Osteocyte (in vitro differentiated cells): Measurements from ENCODE around the gene POLR3E. TPM values are rescaled to one million over a fixed set of nuclear protein-coding genes. Genes with fewer than 3 reads are reported as not detected.

ENCODE experiments used
- DNase-seq: peaks from one replicate; pipeline ENCODE4 v3.0.0; 2021; ENCODE audit warnings: mixed read lengths; ENCODE audit not compliant: unreplicated experiment; ENCODE audit errors: extremely low spot score
- H3K27ac Mint-ChIP-seq: one replicate; pipeline ENCODE4 v1.8.0; 2021; ENCODE audit warnings: mild to moderate bottlenecking, mixed read lengths; ENCODE audit not compliant: unreplicated experiment
- H3K27me3 Mint-ChIP-seq: one replicate; pipeline ENCODE4 v1.8.0; 2021; ENCODE audit warnings: mixed read lengths; ENCODE audit not compliant: unreplicated experiment
- H3K36me3 Mint-ChIP-seq: one replicate; pipeline ENCODE4 v1.8.0; 2021; ENCODE audit warnings: mixed read lengths; ENCODE audit not compliant: unreplicated experiment
- H3K4me1 Mint-ChIP-seq: one replicate; pipeline ENCODE4 v1.8.0; 2021; ENCODE audit warnings: mixed read lengths; ENCODE audit not compliant: unreplicated experiment
- H3K4me3 Mint-ChIP-seq: one replicate; pipeline ENCODE4 v1.8.0; 2021; ENCODE audit warnings: mild to moderate bottlenecking, moderate library complexity, mixed read lengths; ENCODE audit not compliant: unreplicated experiment
- H3K9me3 Mint-ChIP-seq: one replicate; pipeline ENCODE4 v1.8.0; 2021; ENCODE audit warnings: mixed read lengths; ENCODE audit not compliant: unreplicated experiment
- CTCF ChIP-seq: fragments of 200-600 bp; sonication (generic); IDR thresholded peaks from 2 replicates; pipeline ENCODE4 v1.5.0; 2021; ENCODE audit warnings: antibody characterized with exemption, mild to moderate bottlenecking, moderate library complexity
- total RNA-seq: library from RNA; stranded (reverse); gene quantifications from 2 replicates; pipeline ENCODE4 v1.2.1, GENCODE V29; 2021

The POLR3E gene
- total RNA-seq, 1 donor from 2014 or later, result 34.4 TPM

DNA sequence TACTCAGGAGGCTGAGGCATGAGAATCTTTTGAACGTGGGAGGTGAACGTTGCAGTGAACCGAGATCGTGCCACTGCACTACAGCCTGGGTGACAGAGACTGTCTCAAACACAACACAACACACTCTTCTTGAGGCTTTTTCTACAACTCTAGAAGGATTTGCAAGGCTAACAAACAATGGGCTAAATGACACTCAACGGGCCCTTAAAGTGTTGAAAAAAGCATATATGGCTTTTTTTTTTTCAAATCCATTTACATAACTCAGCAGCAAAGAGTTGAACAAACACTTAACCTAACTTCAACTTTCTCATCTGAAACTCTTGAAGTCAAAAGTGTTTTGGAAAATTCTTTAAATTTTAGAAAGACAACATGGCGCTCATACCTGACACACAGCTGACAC, 54.9 kb downstream of the POLR3E start:
- H3K4me1 Mint-ChIP-seq, result peaks cover 23% of the 10 kb centered on the region
- H3K27ac Mint-ChIP-seq, result no peak overlapping the region
- H3K4me3 Mint-ChIP-seq, result no peak overlapping the region
- H3K27me3 Mint-ChIP-seq, result no peaks in the 10 kb centered on the region
- H3K9me3 Mint-ChIP-seq, result no peaks in the 10 kb centered on the region
- TF ChIP-seq CTCF, result no peak
- no peak for DNase-seq
- H3K36me3 Mint-ChIP-seq, result peaks cover 28% of the 10 kb centered on the region

DNA sequence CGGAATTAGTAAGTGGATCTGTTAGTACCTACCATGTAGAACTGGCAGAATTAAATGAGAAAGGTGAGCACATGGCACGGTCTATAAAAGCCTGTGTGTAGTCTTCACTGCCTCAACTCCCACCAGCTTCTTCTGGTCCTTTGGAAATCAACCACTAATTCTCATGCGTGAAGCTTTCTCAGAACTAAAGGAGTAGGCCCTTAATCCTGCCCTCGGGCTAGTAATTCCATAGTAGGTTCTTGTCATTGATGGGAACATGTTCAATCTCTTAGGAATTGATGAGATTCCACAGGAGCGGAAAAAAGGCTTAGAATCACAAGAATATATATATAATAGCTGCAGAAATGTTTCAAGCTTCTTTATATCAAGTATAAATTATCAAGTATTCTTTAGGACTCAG, 55.5 kb downstream of the POLR3E start:
- peaks cover 27% of the 10 kb centered on the region for H3K4me1 Mint-ChIP-seq
- H3K27ac Mint-ChIP-seq, result no peak overlapping the region
- peaks cover 24% of the 10 kb centered on the region for H3K36me3 Mint-ChIP-seq
- H3K4me3 Mint-ChIP-seq, result no peak overlapping the region
- H3K9me3 Mint-ChIP-seq, result no peaks in the 10 kb centered on the region
- TF ChIP-seq CTCF, result no peak
- no peaks in the 10 kb centered on the region for H3K27me3 Mint-ChIP-seq
- no peak for DNase-seq

GRCh38 chr16:22353191-22353919, 56.1 kb downstream of the POLR3E start:
- Mint-ChIP-seq H3K27me3 (no peaks in the 10 kb centered on the region), H3K27ac (peak overlapping the region; percentile 59), H3K4me1 (peaks cover 34% of the 10 kb centered on the region), H3K36me3 (peaks cover 24% of the 10 kb centered on the region), H3K4me3 (no peak overlapping the region), H3K9me3 (no peaks in the 10 kb centered on the region)
- DNase-seq, result no peak
- TF ChIP-seq CTCF, result no peak

DNA sequence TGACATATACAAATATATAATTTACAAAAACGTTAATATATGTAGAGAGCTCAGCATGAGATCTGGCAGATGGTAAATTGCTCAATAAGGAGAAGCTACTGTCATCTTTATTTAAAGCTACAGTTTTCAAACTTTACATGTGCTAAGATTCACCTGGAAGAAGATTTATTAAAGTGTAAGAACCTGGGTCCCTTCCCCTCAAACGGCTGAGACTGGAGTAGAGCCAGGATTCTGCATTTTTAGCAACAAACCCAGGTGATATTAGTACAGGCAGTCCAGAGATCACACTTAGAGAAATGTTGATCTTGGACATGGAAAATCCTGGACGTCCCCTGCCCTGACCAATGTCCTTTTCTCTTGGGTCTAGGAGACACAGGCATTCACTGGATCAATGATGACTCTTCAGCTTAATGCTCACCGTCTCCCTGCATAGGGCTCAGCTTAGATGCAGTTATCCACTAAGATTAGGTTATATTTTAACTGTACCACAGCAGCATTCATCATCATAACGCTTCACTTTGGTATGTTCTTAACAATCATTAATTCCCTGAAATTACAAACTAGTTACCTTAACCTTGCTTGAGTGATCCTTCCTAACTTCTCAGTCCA, 56.8 kb downstream of the POLR3E start:
- peak overlapping the region; percentile 59 for H3K27ac Mint-ChIP-seq
- no peak for TF ChIP-seq CTCF
- H3K36me3 Mint-ChIP-seq, result peaks cover 19% of the 10 kb centered on the region
- H3K4me3 Mint-ChIP-seq, result no peak overlapping the region
- H3K27me3 Mint-ChIP-seq, result no peaks in the 10 kb centered on the region
- H3K4me1 Mint-ChIP-seq, result peaks cover 34% of the 10 kb centered on the region
- no peaks in the 10 kb centered on the region for H3K9me3 Mint-ChIP-seq
- no peak for DNase-seq

DNA sequence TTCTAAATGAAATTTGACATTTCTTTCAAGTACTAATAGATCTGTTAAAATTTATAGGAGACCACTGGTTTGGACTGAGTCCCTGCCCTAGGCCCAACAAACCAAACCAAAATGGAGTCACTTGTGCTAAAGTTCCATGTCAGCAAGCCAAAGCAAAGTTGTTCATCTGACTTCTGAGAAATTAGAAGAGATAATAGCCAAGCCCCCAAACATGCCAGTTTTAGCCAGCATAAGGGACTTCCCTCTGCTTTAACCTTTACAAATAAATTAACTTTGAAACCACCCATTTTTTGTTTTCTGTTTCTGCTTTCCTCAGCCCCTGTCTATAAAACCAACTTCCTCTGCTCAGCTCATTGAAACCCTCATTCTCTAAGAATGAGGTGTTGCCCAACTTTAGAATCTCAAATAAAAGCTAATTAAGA, 58.3 kb downstream of the POLR3E start:
- no peak for TF ChIP-seq CTCF
- DNase-seq, result no peak
- H3K4me1 Mint-ChIP-seq, result peaks cover 34% of the 10 kb centered on the region
- no peak overlapping the region for H3K27ac Mint-ChIP-seq
- H3K36me3 Mint-ChIP-seq, result peaks cover 12% of the 10 kb centered on the region
- no peaks in the 10 kb centered on the region for H3K27me3 Mint-ChIP-seq
- H3K9me3 Mint-ChIP-seq, result no peaks in the 10 kb centered on the region
- no peak overlapping the region for H3K4me3 Mint-ChIP-seq
